ENCODE measurements around the gene GRID1.

DNA sequence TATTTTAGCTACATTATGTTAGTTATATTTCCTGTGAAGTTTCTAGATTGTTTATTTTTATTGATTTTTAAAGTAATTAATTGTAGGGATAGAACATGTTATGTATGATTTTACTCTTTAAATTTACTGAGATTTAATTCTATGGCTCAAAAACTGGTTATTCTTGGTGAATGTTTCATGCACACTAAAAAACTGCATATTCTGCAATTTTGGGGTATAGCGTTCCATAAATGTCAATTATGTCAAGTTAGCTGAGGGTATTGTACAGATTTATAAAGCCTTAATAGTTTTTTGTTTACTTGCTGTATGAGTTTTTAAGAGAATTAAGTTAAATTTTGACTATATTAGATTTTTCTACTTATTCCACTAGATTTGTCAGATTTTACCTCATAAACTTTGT lies 669.7 kb downstream of the GRID1 start:
- TF ChIP-seq POLR2A (IDR thresholded peaks at IDR 0.05) = no peak
- TF ChIP-seq CTCF (IDR thresholded peaks at IDR 0.05) = no peak

All from breast epithelium (tissue), 3 donors.